Stimulated activated CD4-positive, alpha-beta T cell treated with anti-CD3 and anti-CD28 coated beads, Interleukin-12 subunit alpha, Interleukin-12 subunit beta, amount 100 ng/mL, for 4 hours (primary cell): ENCODE results near the gene CRIM1.

ENCODE experiments used
- DNase-seq: peaks from one replicate; pipeline ENCODE4 v3.0.0-alpha.2; 2020

Gene CRIM1

GRCh38 chr2:36433311-36434217 is 78.0 kb downstream of the CRIM1 start:
- DNase-seq: no peak

GRCh38 chr2:36438449-36438977 is 82.9 kb downstream of the CRIM1 start:
- no peak for DNase-seq

- DNase-seq: no peak
These were observed 83.5 kb downstream of the CRIM1 start for GRCh38 chr2:36439084-36439483.

DNA sequence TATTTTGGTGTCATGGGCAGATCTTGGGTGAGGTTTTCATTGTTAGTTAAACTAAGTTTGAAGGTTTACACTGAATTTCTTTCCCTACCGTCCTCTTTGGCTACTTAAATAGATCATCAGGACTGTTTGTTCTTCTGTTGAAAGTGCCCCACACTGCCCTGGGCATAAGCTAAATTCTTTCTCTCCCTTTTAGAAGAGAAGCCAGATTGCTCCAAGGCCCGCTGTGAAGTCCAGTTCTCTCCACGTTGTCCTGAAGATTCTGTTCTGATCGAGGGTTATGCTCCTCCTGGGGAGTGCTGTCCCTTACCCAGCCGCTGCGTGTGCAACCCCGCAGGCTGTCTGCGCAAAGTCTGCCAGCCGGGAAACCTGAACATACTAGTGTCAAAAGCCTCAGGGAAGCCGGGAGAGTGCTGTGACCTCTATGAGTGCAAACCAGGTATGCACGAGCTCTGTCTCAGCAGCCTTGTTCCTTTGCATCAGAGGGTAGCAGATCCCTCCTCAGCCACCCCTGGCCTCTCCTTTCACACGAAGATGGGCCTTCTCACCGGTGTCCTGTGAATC is 85.6 kb downstream of the CRIM1 start:
- DNase-seq: no peak

- no peak for DNase-seq
These were observed 86.2 kb downstream of the CRIM1 start for GRCh38 chr2:36441816-36442215.

GRCh38 chr2:36444216-36444936 is 88.8 kb downstream of the CRIM1 start:
- no peak for DNase-seq

DNA sequence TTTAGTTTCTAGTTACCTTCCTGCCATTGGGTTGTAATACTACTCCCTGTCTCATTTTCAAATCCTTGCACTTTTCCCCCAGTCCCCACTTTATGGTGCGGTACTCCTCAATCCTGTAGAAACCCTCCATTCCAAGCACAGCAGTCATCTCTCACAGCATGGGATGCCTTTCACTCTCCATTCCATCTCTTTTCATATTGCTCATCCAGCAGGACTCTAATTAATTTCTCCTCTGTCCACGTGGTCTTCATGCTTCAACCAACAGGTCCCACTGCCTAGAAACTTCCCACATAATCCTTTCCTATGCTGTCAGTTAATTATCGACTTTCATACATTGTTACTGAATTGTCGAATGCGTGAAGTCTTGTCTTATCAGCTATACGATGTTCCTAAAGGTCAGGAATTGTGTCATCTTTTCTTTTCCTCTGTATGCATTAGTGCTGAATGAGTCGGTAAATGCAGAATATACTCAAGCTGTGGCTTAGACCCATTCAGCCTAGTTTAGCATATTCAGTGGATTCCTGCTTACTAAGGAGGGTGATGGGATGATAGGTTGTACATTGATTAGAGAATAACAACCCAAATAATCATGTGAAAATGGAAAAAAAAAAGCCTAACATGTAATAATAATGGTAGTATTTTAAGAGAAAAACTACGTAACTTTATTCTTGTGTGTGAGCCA is 89.7 kb downstream of the CRIM1 start:
- DNase-seq: no peak

DNA sequence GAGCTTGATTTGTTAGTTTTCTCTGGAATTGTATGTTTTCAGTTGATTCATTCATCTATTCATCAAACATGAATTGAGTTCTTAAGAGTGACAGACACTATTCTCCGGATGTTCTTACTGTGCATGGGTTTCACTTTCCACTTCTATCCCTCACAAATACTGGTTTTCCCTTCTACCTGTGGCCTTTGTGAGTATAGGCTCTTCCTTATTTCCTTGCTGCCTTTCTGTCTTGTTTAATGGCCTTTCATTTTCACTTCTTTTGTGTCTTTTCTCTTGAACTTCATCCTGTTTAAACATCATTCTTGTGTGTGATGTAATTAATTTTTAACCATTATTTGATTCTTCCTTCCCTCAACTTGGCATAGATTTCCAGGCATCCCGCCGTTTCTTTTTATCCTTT is 90.7 kb downstream of the CRIM1 start:
- no peak for DNase-seq

GRCh38 chr2:36449213-36449612 is 93.6 kb downstream of the CRIM1 start:
- no peak for DNase-seq

DNA sequence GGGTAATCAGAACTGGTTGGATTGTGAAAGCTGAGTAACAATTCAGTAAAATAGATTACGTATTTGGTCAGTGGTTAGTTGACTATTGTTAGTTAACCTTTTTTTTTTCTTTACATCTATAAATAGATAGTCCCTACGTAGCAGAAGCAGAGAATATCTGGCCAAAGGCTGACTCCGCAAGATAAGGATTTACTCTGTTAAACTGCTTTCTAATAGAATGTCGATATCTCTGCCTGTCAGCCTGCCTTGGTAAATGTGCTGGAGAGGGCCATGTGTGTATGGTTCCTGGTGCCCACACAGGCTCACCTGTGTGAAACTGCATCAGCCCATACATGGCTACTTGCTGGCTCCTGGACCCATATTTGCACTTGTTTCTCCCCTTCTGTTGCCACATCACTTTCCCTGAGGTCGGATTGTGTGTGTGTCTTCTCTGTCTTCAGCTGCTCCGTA is 94.4 kb downstream of the CRIM1 start:
- no peak for DNase-seq

DNA sequence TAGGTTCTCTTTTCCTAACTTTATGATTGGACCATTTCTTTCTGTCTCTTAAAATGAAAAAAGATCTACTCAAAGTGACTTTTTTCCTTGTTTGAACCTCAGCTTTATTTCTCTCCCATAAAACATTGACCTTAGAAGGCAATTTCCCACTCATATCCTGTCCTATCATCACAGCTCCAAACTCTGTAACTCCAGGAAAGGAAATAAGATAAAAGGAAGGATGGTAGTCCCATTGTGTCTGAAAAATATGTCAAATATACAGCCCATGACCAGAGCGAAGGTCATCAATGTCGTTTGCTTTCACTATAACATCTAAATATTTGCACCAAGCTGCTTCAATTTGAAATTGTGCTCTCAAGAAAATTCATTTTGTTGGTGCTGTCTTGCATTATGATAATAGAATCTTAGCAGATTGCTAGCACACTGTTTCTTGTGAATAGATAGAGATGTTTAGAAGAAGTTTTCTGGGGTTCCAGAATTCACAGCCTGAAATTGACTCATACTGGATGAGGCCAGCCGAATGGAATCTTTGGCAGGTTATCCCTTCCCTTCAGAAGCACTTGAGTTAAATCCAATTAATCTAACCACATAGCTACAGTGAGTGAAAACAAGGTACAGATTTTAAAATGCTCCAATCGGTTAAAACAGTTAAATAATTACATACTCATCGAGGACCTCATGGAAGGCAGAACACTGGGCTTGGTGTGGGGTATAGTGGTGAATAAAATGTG is 95.1 kb downstream of the CRIM1 start:
- no peak for DNase-seq

GRCh38 chr2:36451512-36451911 is 95.9 kb downstream of the CRIM1 start:
- no peak for DNase-seq

DNA sequence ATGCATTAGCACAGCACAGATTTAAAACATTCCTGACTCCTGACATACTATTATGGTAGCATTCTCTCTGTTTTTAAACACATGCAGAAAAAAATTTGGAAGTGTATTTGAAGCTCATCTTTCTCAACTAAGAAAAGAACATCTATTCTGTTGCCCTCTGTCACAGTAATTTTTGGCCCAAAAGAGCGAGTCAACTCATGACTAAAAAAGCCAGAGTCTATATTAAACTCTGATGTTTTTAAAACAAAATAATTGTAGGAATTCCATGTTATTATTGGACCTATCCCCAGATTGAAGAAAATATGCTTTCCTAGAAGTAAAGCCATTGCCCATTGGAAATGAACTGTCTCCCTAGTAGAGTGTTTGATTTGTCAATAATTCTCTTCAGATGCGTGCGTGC is 96.7 kb downstream of the CRIM1 start:
- no peak for DNase-seq

GRCh38 chr2:36453652-36454051 is 98.1 kb downstream of the CRIM1 start:
- no peak for DNase-seq

- DNase-seq: no peak
These were observed 99.4 kb downstream of the CRIM1 start for GRCh38 chr2:36455011-36455410.

- DNase-seq: no peak
These were observed 100.2 kb downstream of the CRIM1 start for GRCh38 chr2:36455788-36456187.

- DNase-seq: no peak
These were observed 100.9 kb downstream of the CRIM1 start for GRCh38 chr2:36456227-36457175.

DNA sequence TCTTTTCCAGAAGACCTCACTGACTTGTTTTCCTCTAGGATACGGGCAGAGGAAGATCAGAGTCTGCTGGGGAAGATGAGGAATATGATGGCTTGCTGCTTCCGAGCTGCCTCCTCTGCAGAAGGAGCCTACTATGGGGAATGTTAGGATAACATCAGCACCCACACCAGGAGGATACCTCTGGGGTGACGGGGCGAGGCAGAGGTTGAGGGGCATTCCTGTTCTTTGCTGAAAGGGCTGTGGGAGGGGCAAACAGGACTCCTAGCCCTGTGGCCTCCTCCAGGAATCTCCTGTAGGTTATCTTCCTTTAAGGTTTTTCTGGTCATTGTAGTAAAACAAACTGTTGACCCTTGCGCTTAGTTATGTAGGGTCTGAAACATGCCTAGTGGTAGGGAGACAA is 102.5 kb downstream of the CRIM1 start:
- DNase-seq: no peak

- DNase-seq: no peak
These were observed 104.2 kb downstream of the CRIM1 start for GRCh38 chr2:36459725-36460137.

GRCh38 chr2:36461039-36461681 is 105.6 kb downstream of the CRIM1 start:
- no peak for DNase-seq
